Hematopoietic multipotent progenitor cell treated with erythropoietin and hydrocortisone succinate and interleukin-3 and kit ligand, for 4 days (in vitro differentiated cells): ENCODE measurements around the gene GYG2.
"Not testable (repeated sequence)": the region's sequence is repeated elsewhere in the genome, so short reads cannot be mapped to it uniquely, and the experiment has no call there.

ENCODE experiments used
- DNase-seq: peaks from one replicate; pipeline ENCODE4 v3.0.0-alpha.2; 2015

The GYG2 gene

DNA sequence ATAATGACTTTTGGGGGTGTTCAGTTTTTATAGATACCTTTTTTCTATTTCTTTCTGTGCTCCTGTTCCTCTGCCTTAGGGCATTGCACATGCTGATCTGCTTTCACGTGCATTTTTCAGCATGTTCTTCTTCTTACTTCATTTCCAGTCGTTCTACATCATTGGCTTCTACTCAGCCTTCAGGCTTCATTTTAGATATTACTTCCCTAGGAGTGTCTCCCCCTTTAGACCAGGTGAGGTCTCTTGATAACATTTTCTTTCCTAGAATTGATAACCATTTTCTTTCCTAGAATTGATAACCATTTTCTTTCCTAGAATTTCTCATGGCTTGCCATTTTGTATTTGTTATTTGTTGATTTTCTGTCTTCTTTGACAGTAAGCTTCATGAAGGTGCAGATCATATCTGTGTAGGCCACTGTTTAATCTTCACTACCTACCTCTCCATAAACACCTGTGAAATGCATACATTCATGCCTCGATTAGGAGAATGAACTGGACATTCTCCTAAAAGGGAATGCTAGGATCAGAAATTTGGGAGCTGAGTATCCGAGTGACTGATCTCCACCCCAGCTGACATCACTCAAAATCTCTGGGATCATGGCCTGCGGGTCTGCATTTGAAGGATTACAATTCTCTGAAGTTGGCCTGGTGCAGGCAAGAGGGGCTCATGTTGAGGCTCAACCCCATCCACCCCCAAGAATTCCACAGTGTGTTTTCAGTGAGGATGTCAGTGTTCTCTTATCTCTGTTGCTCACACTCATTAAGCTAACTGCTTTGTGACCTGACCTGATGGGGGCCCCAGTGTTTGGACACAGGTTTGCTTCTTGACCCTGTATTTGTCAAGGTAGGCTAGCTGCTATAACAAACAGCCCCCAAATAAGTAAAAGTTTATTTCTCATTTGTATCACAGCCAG lies 45.7 kb downstream of the GYG2 start:
- no peak for DNase-seq

DNA sequence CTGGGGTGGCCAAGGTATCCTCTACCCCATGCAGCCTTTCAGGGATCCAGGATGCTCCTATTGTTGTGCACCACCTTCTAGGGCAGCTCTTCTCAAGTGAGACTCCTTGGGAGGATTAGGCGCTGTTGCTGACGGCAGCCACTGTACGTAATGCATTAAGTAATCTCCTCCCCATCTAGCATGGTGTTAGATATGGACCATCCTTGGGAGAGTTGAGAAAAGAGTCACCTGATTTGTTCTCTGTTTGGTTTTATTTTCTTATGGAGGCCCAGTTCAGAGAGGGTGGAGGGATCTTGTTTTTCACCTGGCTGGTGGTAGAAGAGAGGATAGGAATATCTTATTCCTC lies 46.4 kb downstream of the GYG2 start:
- no peak for DNase-seq

DNA sequence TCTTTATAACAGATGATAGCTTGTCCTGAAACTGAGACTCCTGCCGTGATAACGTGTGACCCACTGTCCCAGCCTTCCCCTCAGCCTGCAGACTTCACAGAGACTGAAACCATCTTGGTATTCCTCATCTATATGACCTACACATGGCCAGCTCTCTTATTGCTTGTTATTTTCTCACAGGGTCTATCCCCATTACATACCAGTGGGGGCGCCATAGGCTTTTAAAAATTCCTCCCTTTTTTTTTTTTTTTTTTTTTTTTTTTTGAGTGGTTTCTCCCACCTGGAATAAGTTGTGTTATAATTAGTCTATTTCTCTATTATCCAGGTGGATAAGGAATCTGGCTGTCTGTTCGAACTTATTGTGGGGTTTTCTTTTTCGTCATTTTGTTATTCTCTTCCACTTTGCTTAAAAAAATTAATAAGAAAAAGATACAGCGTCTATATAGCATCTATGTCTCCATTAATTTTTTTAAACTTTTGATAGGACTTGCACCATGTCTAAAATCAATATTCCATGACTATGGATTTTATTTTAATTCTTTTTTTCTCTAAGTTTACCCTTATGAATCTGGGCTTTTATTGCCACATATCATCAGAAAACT lies 47.2 kb downstream of the GYG2 start:
- peak; percentile 37 for DNase-seq

DNA sequence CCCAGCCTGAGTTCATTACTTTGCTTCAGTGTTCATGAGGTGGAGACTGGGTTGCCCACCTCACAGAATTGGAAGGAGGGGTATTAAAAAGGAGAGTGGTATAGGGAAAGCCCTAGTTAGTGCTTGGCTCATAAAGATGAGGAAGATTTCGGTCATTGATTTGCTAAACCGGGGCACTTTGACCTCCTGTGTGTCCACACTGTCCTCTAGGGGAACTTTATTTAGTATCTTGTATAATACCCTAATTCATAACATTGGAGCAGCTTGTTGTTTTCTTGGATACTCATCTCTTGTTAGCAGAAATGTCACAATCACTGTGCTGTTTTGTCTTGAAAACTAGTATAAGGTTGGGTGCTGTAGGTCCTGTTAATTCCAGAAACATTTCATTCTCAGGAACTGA lies 49.8 kb downstream of the GYG2 start:
- no peak for DNase-seq

DNA sequence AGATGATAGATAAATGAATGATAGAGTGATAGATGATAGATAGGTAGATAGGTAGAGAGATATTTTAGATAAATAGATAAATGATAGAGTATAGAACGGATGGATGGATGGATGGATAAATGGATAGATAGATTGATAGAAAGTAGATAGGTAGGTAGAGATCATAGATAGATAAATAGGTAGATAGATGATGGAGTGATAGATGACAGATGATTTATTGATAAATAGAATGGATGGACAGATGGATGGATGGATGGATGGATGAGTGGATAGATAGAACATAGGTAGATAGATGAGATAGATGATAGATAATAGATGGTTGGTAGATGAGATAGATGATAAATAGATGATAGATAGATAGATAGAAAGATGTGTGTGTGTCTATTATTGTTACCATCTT lies 50.9 kb downstream of the GYG2 start:
- DNase-seq, result no peak

DNA sequence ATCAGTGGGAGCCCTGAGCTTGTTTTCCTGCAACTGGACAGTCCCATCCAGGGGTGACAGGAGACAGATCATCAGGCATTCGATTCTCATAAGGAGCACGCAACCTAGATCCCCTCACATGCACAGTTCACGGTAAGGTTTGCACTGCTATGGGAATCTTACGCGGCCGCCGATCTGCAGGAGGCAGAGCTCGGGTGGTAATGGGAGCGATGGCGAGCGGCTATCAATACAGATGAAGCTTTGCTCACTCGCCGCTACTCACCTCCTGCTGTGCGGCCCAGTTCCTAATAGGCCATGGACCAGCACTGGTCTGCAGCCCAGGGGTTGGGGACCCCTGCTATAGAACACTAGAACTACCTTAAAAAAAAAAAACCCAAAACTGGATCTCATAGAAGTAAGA lies 55.0 kb downstream of the GYG2 start:
- no peak for DNase-seq

DNA sequence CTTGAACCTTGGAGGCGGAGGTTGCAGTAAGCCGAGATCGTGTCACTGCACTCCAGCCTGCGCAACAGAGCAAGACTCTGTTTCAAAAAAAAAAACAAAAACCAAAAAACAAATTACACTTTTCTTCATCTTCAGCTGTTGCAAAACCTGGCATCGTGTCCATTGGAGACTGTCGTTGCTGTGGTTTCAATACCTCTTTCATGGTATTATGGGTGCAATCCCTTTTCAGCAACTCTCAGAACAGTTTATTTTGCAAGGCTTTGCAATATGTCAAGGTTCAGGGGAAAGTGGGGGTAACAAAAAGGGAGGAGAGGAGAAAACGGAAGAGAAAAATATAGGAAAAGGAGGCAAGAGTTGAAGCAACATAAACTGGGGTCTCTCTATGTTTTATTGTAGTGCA lies 59.6 kb downstream of the GYG2 start:
- DNase-seq, result no peak

DNA sequence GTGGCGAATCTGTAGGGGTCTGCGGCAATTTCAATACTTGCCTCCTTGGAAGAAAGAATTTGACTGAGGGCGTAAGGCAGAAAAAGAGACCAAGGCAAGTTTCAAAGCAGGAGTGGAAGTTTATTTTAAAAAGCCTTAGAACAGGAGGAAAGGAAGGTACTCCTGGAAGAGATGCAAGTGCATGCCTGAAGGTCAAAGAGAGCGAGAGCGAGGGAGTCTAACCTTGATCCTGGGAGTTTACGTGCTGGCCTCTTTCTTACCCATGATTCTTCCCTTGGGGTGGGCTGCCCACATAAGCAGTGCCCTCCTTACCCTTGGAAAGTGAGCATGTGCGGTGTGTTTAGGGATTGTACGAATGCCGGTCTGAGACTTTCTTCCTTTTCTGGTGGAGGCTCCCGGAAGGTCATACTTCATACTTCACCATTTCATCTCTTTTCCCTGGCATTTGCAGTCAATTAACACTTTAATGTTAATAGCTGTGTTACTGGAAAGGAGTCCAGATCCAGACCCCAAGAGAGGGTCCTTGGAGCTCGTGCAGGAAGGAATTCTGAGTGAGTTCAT lies 60.4 kb downstream of the GYG2 start:
- no peak for DNase-seq

DNA sequence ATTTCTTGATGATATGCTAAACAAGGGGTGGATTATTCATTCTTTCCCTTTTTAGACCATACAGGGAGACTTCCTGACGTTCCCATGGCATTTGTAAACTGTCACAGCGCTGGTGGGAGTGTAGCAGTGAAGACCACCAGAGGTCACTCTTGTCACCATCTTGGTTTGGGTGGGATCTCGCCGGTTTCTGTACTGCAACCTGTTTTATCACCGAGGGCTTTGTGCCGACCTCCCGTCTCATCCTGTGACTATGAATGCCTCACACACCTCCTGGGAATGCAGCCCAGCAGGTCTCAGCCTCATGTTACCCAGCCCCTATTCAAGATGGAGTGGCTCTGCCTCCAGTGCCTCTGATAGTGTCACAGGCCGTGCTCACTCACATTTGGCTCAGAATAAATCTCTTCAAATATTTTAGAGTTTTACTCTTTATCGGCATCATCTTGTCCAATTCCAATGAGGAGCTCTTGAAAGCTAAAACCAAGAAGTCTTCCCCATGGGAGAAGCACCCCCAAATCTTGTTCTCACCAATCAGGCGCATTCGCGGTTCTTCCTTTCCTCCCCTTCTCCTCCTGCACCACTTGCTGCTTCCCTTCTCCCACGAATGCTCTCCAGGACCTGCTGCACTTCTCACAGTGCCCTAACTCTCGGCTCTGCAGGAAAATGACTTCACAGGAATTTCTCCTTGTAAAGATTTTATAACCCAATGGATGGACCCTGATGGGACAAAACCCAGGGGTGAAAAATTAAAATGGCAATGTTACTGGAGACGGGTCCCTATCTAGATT lies 61.2 kb downstream of the GYG2 start:
- peak; percentile 40 for DNase-seq

DNA sequence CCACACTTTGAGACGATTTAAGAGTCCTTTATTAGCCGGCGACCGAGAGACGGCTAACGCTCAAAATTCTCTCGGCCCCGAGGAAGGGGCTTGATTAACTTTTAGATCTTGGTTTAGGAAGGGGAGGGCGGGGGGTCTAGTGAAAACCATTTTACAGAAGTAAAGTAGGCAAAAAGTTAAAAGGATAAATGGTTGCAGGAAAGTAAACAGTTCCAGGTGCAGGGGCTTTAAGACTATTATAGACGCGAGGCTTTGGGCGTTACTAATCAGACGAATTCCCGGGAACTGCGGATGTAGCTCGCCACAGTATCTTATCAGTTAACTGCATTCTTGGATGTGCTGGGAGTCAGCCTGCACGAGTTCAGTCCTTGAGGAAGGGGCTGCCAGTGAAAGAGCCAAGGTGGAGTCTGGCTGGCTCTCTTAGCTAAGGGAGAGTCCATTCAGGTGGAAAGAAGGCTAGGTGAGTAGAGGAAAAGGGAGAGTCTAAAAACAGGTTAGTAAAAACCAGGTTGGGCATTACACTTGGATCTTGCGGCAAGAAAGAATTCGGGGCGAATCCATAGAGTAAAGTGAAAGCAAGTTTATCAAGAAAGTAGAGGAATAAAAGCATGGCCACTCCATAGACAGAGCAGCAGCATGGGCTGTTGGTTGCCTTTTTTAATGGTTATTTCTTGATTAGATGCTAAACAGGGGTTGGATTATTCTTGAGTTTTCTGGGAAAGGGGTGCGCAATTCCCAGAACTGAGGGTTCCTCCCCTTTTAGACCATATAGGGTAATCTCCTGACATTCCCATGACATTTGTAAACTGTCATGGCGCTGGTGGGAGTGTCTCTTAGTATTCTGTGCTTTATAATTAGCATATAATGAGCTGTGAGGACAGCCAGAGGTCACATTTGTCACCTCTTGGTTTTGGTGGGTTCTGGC lies 62.1 kb downstream of the GYG2 start:
- DNase-seq, result not testable (repeated sequence)

DNA sequence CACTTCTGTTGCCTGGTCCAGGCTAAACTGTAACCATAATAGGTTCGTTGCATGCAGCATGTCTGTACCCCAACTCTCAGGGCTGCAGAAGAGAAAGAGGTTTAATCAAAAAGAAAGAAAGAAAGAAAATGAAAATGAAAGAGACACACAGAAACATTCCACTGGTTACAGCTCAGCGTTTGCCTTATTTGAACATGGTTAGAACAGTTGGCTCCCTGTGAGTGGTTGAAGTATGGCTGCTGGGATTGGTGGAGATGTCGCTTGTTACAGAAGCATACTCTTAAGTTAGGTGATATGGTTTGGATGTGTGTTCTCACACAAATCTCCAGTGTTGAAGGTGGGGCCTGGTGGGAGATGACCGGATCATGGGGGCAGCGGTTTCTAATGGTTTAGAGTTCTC lies 64.1 kb downstream of the GYG2 start:
- no peak for DNase-seq

DNA sequence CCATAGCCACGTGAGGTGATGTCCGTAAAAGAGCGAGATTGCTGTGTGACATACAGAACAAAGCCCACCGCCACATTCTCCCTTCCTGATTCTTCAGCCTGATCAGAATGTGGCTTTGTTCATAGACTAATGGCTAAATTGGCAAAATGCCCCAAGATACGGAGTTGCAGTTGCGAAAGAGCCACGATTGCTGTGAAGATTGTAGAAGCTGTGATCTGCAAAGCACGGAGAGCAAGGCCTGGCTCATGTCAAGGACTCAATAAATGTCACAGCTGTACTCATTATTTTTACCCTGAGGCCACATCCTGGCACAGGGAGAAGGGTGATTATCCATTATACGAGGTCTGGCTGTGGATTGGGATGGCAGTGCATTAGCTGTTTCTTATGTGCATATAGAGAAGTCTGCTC lies 66.2 kb downstream of the GYG2 start:
- peak; percentile 70 for DNase-seq

DNA sequence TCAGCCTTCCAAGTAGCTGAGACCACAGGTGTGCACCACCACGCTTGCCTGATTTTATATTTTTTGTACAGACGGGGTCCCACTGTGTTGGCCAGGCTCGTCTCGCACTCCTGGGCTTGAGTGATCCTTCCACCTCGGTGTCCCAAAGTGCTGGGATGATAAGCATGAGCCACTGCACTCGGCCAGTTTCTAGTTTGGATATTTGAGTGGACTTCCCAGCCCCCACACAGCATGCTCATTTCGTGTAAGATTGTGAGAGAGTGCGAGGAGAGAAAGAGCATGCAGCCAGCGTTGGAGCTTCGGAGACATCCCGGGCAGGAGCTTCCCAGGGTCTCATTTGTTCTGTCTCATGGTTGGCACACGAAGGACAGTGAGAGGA lies 68.6 kb downstream of the GYG2 start:
- no peak for DNase-seq

DNA sequence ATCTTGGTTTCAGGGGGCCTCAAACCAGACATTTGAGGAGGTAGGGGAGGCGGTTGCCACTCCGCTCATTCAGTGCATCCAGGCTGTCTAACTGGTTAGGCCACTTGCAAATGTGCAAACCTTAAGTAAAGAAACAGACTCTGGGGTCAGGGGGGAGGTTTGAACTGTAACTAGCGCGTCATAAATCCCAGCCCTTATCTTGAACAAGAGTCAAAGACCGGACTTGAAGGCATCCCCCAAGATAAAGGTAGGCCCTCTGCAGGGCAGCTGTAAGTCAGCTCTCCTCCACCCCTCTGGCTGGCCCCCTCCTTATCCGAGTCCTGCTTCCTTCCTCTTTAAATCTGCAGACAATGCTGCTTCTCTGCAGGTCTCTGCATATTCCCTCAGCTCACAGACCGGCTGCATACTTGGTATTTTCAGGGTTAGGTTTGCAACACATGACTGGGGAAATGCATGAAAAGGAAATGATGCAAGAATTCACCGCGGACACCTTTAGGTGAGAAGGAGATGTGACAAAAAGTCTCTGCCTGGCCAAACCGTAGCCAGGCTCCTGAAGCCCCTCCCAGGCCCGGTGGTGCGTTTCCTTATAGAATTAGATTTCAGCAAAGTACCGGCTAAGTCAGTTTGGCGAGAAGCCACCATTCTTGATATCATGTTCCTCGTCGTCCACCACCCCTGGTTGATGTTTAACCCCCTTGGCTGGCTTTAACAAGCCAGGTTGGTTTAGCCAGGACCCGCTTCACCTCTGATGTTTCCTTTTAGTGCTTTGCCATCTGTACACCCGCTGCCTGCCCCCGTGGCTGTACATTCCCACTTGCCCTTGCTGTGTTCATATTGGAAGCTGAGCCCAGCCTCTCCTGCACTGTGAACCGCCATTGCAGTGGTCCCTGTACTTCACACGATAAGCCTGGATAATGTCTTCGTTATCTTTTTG lies 69.2 kb downstream of the GYG2 start:
- DNase-seq, result peak; percentile 77

DNA sequence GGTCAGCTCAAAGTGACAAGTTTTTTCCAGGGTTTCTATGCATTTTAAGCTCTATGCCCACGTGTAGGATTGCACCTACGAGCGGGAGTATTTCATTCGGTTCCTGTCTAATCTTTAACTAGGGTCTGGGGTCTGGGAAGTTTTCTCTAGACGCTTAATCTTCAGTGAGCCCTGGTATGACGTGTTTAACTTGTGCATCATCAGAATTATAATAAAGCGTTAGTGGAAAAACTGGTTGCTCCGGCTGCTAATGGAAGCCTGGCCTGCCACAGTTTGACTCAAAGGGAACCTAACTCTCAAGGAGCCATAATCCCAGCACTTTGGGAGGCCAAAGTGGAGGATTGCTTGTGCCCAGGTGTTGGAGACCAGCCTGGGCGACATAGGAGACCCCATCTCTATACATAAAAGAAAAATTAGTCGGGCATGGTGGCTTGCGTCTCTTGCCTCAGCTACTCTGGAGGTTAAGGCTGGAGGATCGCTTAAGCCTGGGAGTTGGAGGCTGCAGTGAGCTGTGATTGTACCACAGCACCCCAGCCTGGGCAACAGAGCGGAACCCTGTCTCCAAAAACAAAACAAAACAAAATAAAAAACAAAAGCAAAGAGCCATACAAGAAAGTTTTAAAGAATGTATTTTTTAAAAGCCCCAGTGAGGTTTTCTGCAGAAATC lies 70.2 kb downstream of the GYG2 start:
- DNase-seq, result no peak

DNA sequence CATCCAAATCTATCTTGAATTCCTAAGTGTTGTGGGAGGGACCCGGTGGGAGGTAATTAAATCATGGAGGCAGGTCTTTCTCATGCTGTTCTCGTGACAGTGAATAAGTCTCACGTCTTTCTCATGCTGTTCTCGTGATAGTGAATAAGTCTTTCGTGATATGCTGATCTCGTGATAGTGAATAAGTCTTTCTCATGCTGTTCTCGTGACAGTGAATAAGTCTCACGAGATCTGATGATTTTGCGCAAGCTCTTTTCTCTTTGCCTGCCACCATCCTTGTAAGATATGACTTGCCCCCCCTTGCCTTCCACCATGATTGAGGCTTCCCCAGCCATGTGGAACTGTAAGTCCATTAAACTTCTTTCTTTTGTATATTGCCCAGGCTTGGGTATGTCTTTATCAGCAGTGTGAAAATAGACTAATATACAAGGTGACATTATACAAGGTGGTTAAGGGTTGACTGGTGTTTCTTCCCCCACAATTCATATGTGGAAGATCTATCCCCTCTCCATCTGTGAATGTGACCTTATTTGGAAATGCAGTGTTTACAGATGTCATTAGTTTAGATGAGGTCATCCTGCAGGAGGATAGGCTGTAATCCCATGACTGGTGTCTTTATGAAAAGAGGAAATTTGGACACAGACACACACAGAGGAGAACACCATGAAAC lies 72.8 kb downstream of the GYG2 start:
- DNase-seq, result no peak

DNA sequence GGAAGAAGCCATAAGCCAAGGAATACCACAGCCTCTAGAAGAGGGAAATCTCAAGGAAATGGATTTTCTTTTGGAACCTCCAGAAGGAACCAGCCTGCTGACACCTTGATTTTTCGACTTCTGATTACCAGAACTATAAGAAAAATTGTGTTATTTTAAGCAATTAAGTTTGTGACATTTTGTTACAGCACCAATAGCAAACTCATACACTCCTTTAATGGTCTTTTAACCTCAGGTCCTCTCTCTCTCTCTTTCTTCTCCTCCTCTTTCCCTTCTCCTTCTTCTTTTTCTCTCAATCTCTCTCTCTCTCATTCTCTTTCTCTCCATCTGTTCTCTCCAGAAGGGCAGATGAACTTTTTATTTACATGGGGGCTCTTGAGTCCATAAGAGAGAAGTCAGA lies 74.1 kb downstream of the GYG2 start:
- DNase-seq, result no peak

DNA sequence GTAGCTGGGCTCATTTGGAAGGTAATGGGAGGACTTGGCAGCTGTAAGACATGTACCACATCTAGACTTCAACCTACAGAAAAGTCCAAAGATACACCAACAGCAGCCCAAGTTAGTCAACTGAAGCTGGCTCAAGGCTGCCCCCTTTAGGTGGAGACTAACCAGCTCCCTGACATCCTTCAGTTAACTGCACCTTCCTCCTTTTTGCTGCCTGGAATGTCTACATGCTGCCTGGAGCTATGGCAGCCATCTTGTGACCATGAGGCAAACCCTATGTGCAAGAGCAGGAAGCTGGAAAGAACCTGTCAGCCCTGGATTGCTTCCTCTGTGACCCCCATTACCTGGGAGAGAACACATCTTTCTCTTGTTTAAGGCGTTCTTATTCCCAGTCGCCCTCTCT lies 74.6 kb downstream of the GYG2 start:
- no peak for DNase-seq

DNA sequence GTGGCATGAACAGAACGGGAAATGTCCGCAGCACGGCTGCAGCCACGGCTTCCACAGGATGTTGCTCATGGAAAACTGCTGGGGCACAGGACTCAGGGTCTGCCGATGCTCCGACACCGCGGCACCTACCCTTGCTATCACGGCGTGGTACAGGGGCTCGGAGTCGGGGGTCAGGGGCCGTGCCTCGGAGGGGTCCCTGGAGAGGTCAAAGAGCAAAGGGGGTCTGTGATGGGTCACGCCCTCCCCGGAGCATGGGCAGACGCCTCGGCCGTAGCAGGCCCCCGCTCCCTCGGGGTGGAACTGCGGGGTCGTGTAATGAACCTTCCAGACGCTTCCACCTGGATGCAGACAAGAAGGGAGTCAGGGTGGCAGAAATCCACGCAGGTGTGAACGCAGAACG lies 78.6 kb downstream of the GYG2 start:
- DNase-seq, result no peak

DNA sequence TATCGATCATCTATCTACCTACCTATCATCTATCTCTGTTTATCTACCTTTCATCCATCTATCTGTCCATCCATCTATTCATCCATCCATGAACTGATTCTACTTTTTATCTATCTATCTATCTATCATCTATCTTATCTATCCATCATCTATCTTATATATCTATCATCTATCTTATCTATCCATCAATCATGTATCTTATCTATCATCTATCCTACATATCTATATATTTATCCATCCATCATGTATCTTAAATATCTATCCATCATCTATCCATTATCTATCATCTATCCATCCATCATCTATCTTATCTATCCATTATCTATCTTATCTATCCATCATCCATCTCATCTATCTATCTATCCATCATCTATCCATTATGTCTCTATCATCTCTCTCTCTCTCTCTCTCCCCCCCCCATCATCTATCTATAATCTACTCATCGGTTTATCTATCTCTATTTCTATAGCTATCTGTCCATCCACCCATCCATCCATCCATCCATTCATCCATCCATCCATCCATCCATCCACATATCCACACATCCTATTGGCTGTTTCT lies 79.5 kb downstream of the GYG2 start:
- DNase-seq, result no peak
